CD14-positive monocyte (primary cell): ENCODE data around the gene FBXL2. TPM values are rescaled to one million over a fixed set of nuclear protein-coding genes. Genes with fewer than 3 reads are reported as not detected.
A peak's percentile ranks its signal among the peaks of the same experiment; 100 is the strongest.

Experiments
- DNase-seq, 3 donors: peaks; one replicate each; pipeline ENCODE4 v3.0.0-alpha.2; 2011 to 2022
- H2AFZ ChIP-seq: 2 replicates; pipeline ENCODE4 v1.6.0; 2012; ENCODE audit warnings: mild to moderate bottlenecking, low read depth, low read length, inconsistent platforms; ENCODE audit not compliant: insufficient read depth, poor library complexity, severe bottlenecking
- H3K27ac ChIP-seq, 2 donors: 1 replicate in 1 of 2; 2 replicates in 1 of 2; pipeline ENCODE4 v1.5.1; 2012 to 2013; ENCODE audit warnings: low read length in 2 of 2, control low read depth in 1 of 2, inconsistent platforms in 1 of 2, low read depth in 1 of 2, mild to moderate bottlenecking in 1 of 2
- H3K27me3 ChIP-seq, 2 donors: one replicate each; pipeline versions ENCODE4 v1.6.0 to v1.6.1; 2011 to 2013; ENCODE audit warnings: low read length in 2 of 2; ENCODE audit not compliant: control insufficient read depth in 2 of 2, insufficient read depth in 2 of 2
- H3K36me3 ChIP-seq, 2 donors: replicated peaks in 1 of 2; 1 replicate in 1 of 2; 2 replicates in 1 of 2; pipeline versions ENCODE4 v1.5.1 to v1.6.1; 2012 to 2013; ENCODE audit warnings: low read length in 2 of 2, control low read depth in 1 of 2, inconsistent platforms in 1 of 2, mild to moderate bottlenecking in 1 of 2; ENCODE audit not compliant: insufficient read depth in 2 of 2, control insufficient read depth in 1 of 2
- H3K4me1 ChIP-seq, 2 donors: 1 replicate in 1 of 2; 2 replicates in 1 of 2; pipeline versions ENCODE4 v1.5.1 to v1.6.1; 2012 to 2013; ENCODE audit warnings: low read length in 2 of 2, control low read depth in 1 of 2, inconsistent platforms in 1 of 2, mild to moderate bottlenecking in 1 of 2, moderate library complexity in 1 of 2; ENCODE audit not compliant: insufficient read depth in 2 of 2, control insufficient read depth in 1 of 2
- H3K4me2 ChIP-seq: replicated peaks from 2 replicates; pipeline ENCODE3; 2012; ENCODE audit warnings: low read length, moderate library complexity, mild to moderate bottlenecking; ENCODE audit not compliant: poor library complexity, severe bottlenecking; ENCODE audit errors: extremely low read depth
- H3K4me3 ChIP-seq, 3 experiments: fragments of 200-600 bp in 1 of 3; sonication (generic) in 1 of 3; replicated peaks in 1 of 3; 1 replicate in 2 of 3; 2 replicates in 1 of 3; pipeline ENCODE4 v1.5.1; 2011 to 2013; ENCODE audit warnings: low read length in 3 of 3, mild to moderate bottlenecking in 3 of 3, control low read depth in 2 of 3, low read depth in 2 of 3, inconsistent platforms in 1 of 3, moderate library complexity in 1 of 3
- H3K79me2 ChIP-seq: 2 replicates; pipeline ENCODE4 v1.6.0; 2012; ENCODE audit warnings: mild to moderate bottlenecking, control low read depth, inconsistent platforms, low read length, moderate library complexity; ENCODE audit not compliant: insufficient read depth
- H3K9ac ChIP-seq: 2 replicates; pipeline ENCODE4 v1.6.0; 2017; ENCODE audit warnings: low read length, mild to moderate bottlenecking; ENCODE audit not compliant: insufficient read depth, poor library complexity, severe bottlenecking
- H3K9me3 ChIP-seq, 2 donors: replicated peaks in 1 of 2; 1 replicate in 1 of 2; 2 replicates in 1 of 2; pipeline versions ENCODE4 v1.5.1 to v1.6.1; 2012 to 2013; ENCODE audit warnings: low read length in 2 of 2, control low read depth in 1 of 2; ENCODE audit not compliant: control insufficient read depth in 1 of 2, insufficient read depth in 1 of 2
- H4K20me1 ChIP-seq: 2 replicates; pipeline ENCODE4 v1.6.0; 2012; ENCODE audit warnings: mild to moderate bottlenecking, low read length, control low read depth, moderate library complexity; ENCODE audit not compliant: insufficient read depth
- H3K27ac Mint-ChIP-seq, 7 donors: one replicate each; pipeline ENCODE4 v1.8.0; 2020; ENCODE audit warnings: mild to moderate bottlenecking in 7 of 7, mixed read lengths in 7 of 7, moderate library complexity in 6 of 7, inconsistent platforms in 2 of 7
- H3K27me3 Mint-ChIP-seq, 3 donors: one replicate each; pipeline ENCODE4 v1.8.0; 2021 to 2022; ENCODE audit warnings: low read depth in 3 of 3, mild to moderate bottlenecking in 3 of 3, mixed read lengths in 3 of 3, moderate library complexity in 3 of 3, inconsistent platforms in 1 of 3
- H3K36me3 Mint-ChIP-seq, 2 donors: one replicate each; pipeline ENCODE4 v1.8.0; 2020; ENCODE audit warnings: mixed read lengths in 2 of 2, inconsistent platforms in 1 of 2, mild to moderate bottlenecking in 1 of 2
- H3K4me1 Mint-ChIP-seq: one replicate; pipeline ENCODE4 v1.8.0; 2020; ENCODE audit warnings: mild to moderate bottlenecking, mixed read lengths
- H3K4me3 Mint-ChIP-seq, 2 donors: one replicate each; pipeline ENCODE4 v1.8.0; 2020; ENCODE audit warnings: mild to moderate bottlenecking in 2 of 2, mixed read lengths in 2 of 2, moderate library complexity in 1 of 2
- H3K9me3 Mint-ChIP-seq, 7 donors: one replicate each; pipeline ENCODE4 v1.8.0; 2020 to 2022; ENCODE audit warnings: mixed read lengths in 7 of 7, mild to moderate bottlenecking in 6 of 7, moderate library complexity in 6 of 7, inconsistent platforms in 2 of 7
- CTCF ChIP-seq: fragments of 200-600 bp; IDR thresholded peaks from one replicate; pipeline ENCODE4 v1.8.0; 2022; ENCODE audit warnings: antibody characterized with exemption, mild to moderate bottlenecking
- WGBS: methylation state at CpG from one replicate; pipeline ENCODE4 v1.1.5; 2013; ENCODE audit warnings: missing lambda C conversion rate; ENCODE audit not compliant: insufficient coverage; 5-methylcytosine and 5-hydroxymethylcytosine counted together
- intact Hi-C, 2 donors: fragments of 100-400 bp; cut with micrococcal nuclease; formaldehyde crosslinking; loops; one replicate each; pipeline versions ENCODE4 v1.15.0 to v1.15.1; 2023
- polyA plus RNA-seq, 3 donors: library from polyadenylated mRNA; depleted of rRNA in 1 of 3; unstranded in 2 of 3; stranded (reverse) in 1 of 3; fragments of 300-500 nt in 2 of 3; fragments of >200 nt in 1 of 3; fragmentation: Illumina TruSeq in 2 of 3; gene quantifications; 1 replicate in 2 of 3; 2 replicates in 1 of 3; pipeline ENCODE4 v1.2.3, GENCODE V29; 2012 to 2021

The FBXL2 gene
- polyA plus RNA-seq, 3 donors = not detected

- no peaks in the 10 kb centered on the region for H3K79me2 ChIP-seq
- intact Hi-C loops = no loop called here
- Mint-ChIP-seq H3K4me3 (no peak overlapping the region), H3K9me3 (peaks cover 2 to 11% (median 9%) of the 10 kb centered on the region in 7 donors), H3K27ac (no peak overlapping the region), H3K4me1 (peaks cover 10% of the 10 kb centered on the region), H3K27me3 (peaks cover 0 to 4% (median 1%) of the 10 kb centered on the region in 3 donors), H3K36me3 (no peaks in the 10 kb centered on the region)
- no peaks in the 10 kb centered on the region for H3K4me1 ChIP-seq
- no CpG with 5 or more reads among the region's 2 CpGs for WGBS
- H3K4me2 ChIP-seq = no peak overlapping the region
- H3K27me3 ChIP-seq = no peaks in the 10 kb centered on the region
- no peak for TF ChIP-seq CTCF
- no peak overlapping the region for H3K4me3 ChIP-seq
- H3K9me3 ChIP-seq = peaks cover 0 to 5% of the 10 kb centered on the region in 2 donors
- no peak overlapping the region for H3K27ac ChIP-seq
- H4K20me1 ChIP-seq = no peaks in the 10 kb centered on the region
- H2AFZ ChIP-seq = no peak overlapping the region
- DNase-seq = no peak
- H3K36me3 ChIP-seq = no peaks in the 10 kb centered on the region
- no peak overlapping the region for H3K9ac ChIP-seq
Observed at GRCh38 chr3:33315826-33316225, 38.6 kb downstream of the FBXL2 start.

DNA sequence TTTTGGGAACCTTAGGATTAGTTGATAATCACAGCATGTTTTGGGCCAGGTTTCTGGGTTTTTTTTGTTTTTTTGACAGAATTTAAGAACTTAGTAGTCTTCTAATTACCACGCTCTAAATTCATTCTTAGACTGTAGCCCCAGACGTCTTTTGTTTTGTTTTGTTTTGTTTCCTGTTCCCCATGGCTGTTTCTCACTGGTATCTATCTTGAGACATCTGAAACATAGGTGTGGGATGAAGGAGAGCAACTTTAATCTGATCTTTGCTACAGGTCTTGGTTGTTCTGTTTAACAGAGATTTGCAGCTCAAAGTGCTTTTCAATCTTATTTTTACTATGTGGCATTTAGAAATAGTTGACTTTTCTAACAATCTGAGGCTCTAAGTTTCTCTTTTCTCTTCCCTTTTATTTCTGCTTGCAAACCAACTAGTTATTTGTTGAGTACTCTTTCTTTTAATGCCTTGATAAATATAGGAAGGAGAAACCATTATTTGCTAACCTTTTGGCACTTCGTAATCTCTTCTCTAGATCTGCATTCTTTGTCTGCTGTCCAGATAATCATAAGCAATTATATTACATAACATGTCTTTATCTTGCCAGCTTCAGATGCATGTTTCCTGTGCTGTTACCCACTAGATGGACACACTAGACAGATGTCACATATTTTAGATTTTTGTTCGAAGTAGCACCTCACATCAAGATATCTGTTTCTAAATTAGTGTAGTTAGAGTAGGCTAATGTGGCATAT is 40.9 kb downstream of the FBXL2 start:
- Mint-ChIP-seq H3K27ac (no peak overlapping the region), H3K36me3 (no peaks in the 10 kb centered on the region), H3K9me3 (peaks cover 0 to 4% (median 0%) of the 10 kb centered on the region in 7 donors), H3K4me1 (peaks cover 10% of the 10 kb centered on the region), H3K4me3 (peak overlapping the region in 1 of 2 donors; percentile 31), H3K27me3 (peaks cover 0 to 4% (median 1%) of the 10 kb centered on the region in 3 donors)
- H3K9ac ChIP-seq = no peak overlapping the region
- no peaks in the 10 kb centered on the region for H3K4me1 ChIP-seq
- H3K4me2 ChIP-seq = peak overlapping the region; percentile 29
- TF ChIP-seq CTCF = no peak
- H3K27me3 ChIP-seq = no peaks in the 10 kb centered on the region
- H3K36me3 ChIP-seq = no peaks in the 10 kb centered on the region
- no peak overlapping the region for H3K27ac ChIP-seq
- H3K9me3 ChIP-seq = peaks cover 0 to 3% of the 10 kb centered on the region in 2 donors
- peak overlapping the region; percentile 7 for H2AFZ ChIP-seq
- H3K79me2 ChIP-seq = no peaks in the 10 kb centered on the region
- H4K20me1 ChIP-seq = no peaks in the 10 kb centered on the region
- no CpG with 5 or more reads among the region's 4 CpGs for WGBS
- DNase-seq = no peak
- intact Hi-C loops = no loop called here
- H3K4me3 ChIP-seq = no peak overlapping the region
